SK-N-SH (cell line): Measurements from ENCODE around the gene ANLN. TPM values are rescaled to one million over a fixed set of nuclear protein-coding genes. Genes with fewer than 3 reads are reported as not detected.

ENCODE experiments used
- CTCF ChIA-PET: fragments of 300-600, 350-600 bp; formaldehyde crosslinking; extraction: SDS; loops from one replicate; lab custom pipeline; 2021; lab: Yijun Ruan, JAX
- POLR2A ChIA-PET: fragments of 350-600 bp; sonication (Branson Sonifier 250); formaldehyde crosslinking; extraction: SDS; loops from one replicate; lab custom pipeline; 2020; ENCODE audit warnings: antibody characterized with exemption, inconsistent platforms; lab: Yijun Ruan, JAX
- DNase-seq: peaks from one replicate; pipeline ENCODE4 v3.0.0; 2012
- H2AFZ ChIP-seq: fragments of 200-600 bp; sonication (generic); 2 replicates; pipeline ENCODE4 v1.8.1; 2016; ENCODE audit warnings: antibody characterized with exemption, mild to moderate bottlenecking, low read depth
- H3F3A ChIP-seq: fragments of 200-600 bp; sonication (generic); replicated peaks from 2 replicates; pipeline ENCODE3; 2016; ENCODE audit warnings: antibody characterized with exemption, mild to moderate bottlenecking; ENCODE audit not compliant: insufficient read depth
- H3K27ac ChIP-seq, 2 experiments: fragments of 200-500 bp in 1 of 2; fragments of 200-600 bp in 1 of 2; sonication (Bioruptor generic) in 1 of 2; sonication (generic), shearing (Covaris generic) in 1 of 2; 2 replicates each; pipeline versions ENCODE4 v1.5.1 to v1.6.1; 2014 to 2016; ENCODE audit warnings: low read depth in 2 of 2, inconsistent platforms in 1 of 2, low read length in 1 of 2, mild to moderate bottlenecking in 1 of 2, mixed read lengths in 1 of 2
- H3K27me3 ChIP-seq: fragments of 200-600 bp; sonication (generic), shearing (Covaris generic); 2 replicates; pipeline ENCODE4 v1.6.1; 2016; ENCODE audit warnings: mixed run types; ENCODE audit not compliant: insufficient read depth
- H3K36me3 ChIP-seq, 2 experiments: fragments of 200-500 bp in 1 of 2; fragments of 200-600 bp in 1 of 2; sonication (Bioruptor generic) in 1 of 2; sonication (generic) in 1 of 2; replicated peaks in 1 of 2; 2 replicates each; pipeline versions ENCODE3 to v1.5.1; 2014 to 2016; ENCODE audit warnings: low read length in 1 of 2, mild to moderate bottlenecking in 1 of 2; ENCODE audit not compliant: insufficient read depth in 2 of 2, control insufficient read depth in 1 of 2
- H3K4me1 ChIP-seq, 2 experiments: fragments of 200-500 bp in 1 of 2; fragments of 200-600 bp in 1 of 2; sonication (Bioruptor generic) in 1 of 2; sonication (generic), shearing (Covaris generic) in 1 of 2; 2 replicates each; pipeline versions ENCODE4 v1.5.1 to v1.6.1; 2014 to 2016; ENCODE audit warnings: low read depth in 1 of 2, low read length in 1 of 2, mixed run types in 1 of 2; ENCODE audit not compliant: insufficient read depth in 2 of 2, control insufficient read depth in 1 of 2
- H3K4me2 ChIP-seq: fragments of 200-600 bp; sonication (generic), shearing (Covaris generic); 2 replicates; pipeline ENCODE4 v1.6.1; 2017; ENCODE audit warnings: mixed run types
- H3K4me3 ChIP-seq, 2 experiments: fragments of 200-500 bp in 1 of 2; fragments of 200-600 bp in 1 of 2; sonication (Bioruptor generic) in 1 of 2; sonication (generic), shearing (Covaris generic) in 1 of 2; 2 replicates each; pipeline versions ENCODE4 v1.5.1 to v1.8.1; 2014 to 2016; ENCODE audit warnings: low read depth in 2 of 2, inconsistent platforms in 1 of 2, low read length in 1 of 2, mild to moderate bottlenecking in 1 of 2, mixed read lengths in 1 of 2, moderate library complexity in 1 of 2
- H3K79me2 ChIP-seq: fragments of 200-600 bp; sonication (generic); 2 replicates; pipeline ENCODE4 v1.8.1; 2017; ENCODE audit warnings: mild to moderate bottlenecking; ENCODE audit not compliant: insufficient read depth
- H3K9ac ChIP-seq: fragments of 200-600 bp; sonication (generic); 2 replicates; pipeline ENCODE4 v1.6.1; 2017; ENCODE audit warnings: mixed run types
- H3K9me2 ChIP-seq: fragments of 200-600 bp; sonication (generic); 2 replicates; pipeline ENCODE4 v1.6.1; 2017; ENCODE audit warnings: mixed run types
- H3K9me3 ChIP-seq: fragments of 200-600 bp; sonication (generic); 2 replicates; pipeline ENCODE4 v1.6.1; 2017; ENCODE audit warnings: mixed run types, mild to moderate bottlenecking, moderate library complexity
- H4K20me1 ChIP-seq: fragments of 200-600 bp; sonication (generic); 2 replicates; pipeline ENCODE4 v1.6.1; 2017; ENCODE audit warnings: mild to moderate bottlenecking, mixed run types; ENCODE audit not compliant: insufficient read depth
- CHD2 ChIP-seq: fragments of 150-350 bp; IDR thresholded peaks from 2 replicates; pipeline ENCODE4 v1.6.1; 2018; ENCODE audit warnings: low read length; ENCODE audit not compliant: partially characterized antibody
- EP300 ChIP-seq, 2 experiments: IDR thresholded peaks; 2 replicates each; pipeline versions ENCODE4 v1.4.0 to v1.6.1; 2012; ENCODE audit warnings: borderline replicate concordance in 1 of 2, low read depth in 1 of 2, low read length in 1 of 2
- EZH2phosphoT487 ChIP-seq: fragments of 200-600 bp; sonication (generic); IDR thresholded peaks from 2 replicates; pipeline ENCODE4 v1.6.1; 2017; ENCODE audit warnings: low read depth, mixed run types, mild to moderate bottlenecking, antibody characterized with exemption, moderate library complexity, borderline replicate concordance
- MXI1 ChIP-seq: IDR thresholded peaks from 2 replicates; pipeline ENCODE4 v1.6.1; 2012; ENCODE audit warnings: mild to moderate bottlenecking, low read depth, low read length, improper control_type of control experiment
- NFIC ChIP-seq: IDR thresholded peaks from 2 replicates; pipeline ENCODE4 v1.4.0; 2012; ENCODE audit warnings: borderline replicate concordance
- RCOR1 ChIP-seq: fragments of 150-350 bp; IDR thresholded peaks from 2 replicates; pipeline ENCODE4 v1.6.1; 2017; ENCODE audit warnings: antibody characterized with exemption, low read length
- RFX5 ChIP-seq: IDR thresholded peaks from 2 replicates; pipeline ENCODE4 v1.6.1; 2012; ENCODE audit warnings: mild to moderate bottlenecking, improper control_type of control experiment, low read length
- RXRA ChIP-seq: IDR thresholded peaks from 2 replicates; pipeline ENCODE4 v1.4.0; 2012; ENCODE audit warnings: low read depth, mild to moderate bottlenecking, borderline replicate concordance
- SIN3A ChIP-seq: IDR thresholded peaks from 2 replicates; pipeline ENCODE4 v1.6.1; 2012; ENCODE audit warnings: low read depth, mild to moderate bottlenecking, low read length, moderate library complexity, borderline replicate concordance
- TCF12 ChIP-seq: IDR thresholded peaks from 2 replicates; pipeline ENCODE4 v1.4.0; 2012
- WGBS: methylation state at CpG from one replicate; pipeline ENCODE4 v1.1.6; 2017; ENCODE audit warnings: low lambda C conversion rate; 5-methylcytosine and 5-hydroxymethylcytosine counted together
- polyA plus RNA-seq, 3 experiments: library from polyadenylated mRNA; depleted of rRNA; stranded (reverse); fragments of >200 nt; gene quantifications; 2 replicates each; pipeline ENCODE4 v1.2.3, GENCODE V29; 2012
- TF ChIP-seq, protein P1 (sequence below): IDR thresholded peaks from 2 replicates; pipeline ENCODE4 v1.4.0; 2012; ENCODE audit warnings: low read depth, borderline replicate concordance

ANLN gene
- polyA plus RNA-seq, 1 of the 3 experiments (the other 2 are of a cell fraction) = 17.1 TPM

DNA sequence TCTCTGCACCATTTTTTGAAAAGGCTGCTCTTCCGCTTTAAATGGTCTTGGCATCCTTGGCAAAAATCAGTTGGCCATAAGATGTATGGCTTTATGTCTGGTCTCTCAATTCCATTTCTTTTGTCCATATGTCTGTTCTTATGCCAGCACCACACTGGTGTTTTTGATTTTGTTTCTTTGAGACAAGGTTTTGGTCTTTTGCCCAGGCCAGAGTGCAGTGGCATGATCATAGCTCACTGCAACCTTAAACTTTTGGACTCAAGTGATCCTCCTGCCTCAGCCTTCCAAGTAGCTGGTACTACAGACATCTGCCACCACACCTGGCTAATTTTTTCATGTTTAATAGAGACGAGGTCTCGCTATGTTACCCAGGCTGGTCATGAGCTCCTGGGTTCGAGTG lies 48.5 kb downstream of the ANLN start (continued):
- TF ChIP-seq RCOR1 (no peak), RFX5 (no peak)
- TF ChIP-seq, protein P1, sequence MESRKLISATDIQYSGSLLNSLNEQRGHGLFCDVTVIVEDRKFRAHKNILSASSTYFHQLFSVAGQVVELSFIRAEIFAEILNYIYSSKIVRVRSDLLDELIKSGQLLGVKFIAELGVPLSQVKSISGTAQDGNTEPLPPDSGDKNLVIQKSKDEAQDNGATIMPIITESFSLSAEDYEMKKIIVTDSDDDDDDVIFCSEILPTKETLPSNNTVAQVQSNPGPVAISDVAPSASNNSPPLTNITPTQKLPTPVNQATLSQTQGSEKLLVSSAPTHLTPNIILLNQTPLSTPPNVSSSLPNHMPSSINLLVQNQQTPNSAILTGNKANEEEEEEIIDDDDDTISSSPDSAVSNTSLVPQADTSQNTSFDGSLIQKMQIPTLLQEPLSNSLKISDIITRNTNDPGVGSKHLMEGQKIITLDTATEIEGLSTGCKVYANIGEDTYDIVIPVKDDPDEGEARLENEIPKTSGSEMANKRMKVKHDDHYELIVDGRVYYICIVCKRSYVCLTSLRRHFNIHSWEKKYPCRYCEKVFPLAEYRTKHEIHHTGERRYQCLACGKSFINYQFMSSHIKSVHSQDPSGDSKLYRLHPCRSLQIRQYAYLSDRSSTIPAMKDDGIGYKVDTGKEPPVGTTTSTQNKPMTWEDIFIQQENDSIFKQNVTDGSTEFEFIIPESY = no peak

- ChIA-PET POLR2A (no interaction called here), CTCF (interaction anchor here (1.0 to 7.5 kb wide), 19 partner anchors 9 to 773 kb away, joined by 3 to 134 read pairs (median 5); no protein-coding TSS in a partner anchor)
- H3K4me2 ChIP-seq = no peak overlapping the region
- TF ChIP-seq RXRA = no peak
- TF ChIP-seq TCF12 = no peak
- TF ChIP-seq MXI1 = no peak
- no peak for TF ChIP-seq SIN3A
- no peak for TF ChIP-seq NFIC
- no peak for TF ChIP-seq CHD2
- no peak for TF ChIP-seq EZH2phosphoT487
- TF ChIP-seq EP300 (IDR thresholded peaks at IDR 0.05; ENCODE audit: borderline replicate concordance in 1 of 2, low read depth in 1 of 2, low read length in 1 of 2) = no peak
- no peak for TF ChIP-seq RCOR1
- TF ChIP-seq, protein P1 = no peak
- peaks cover 18 to 43% of the 10 kb centered on the region in 2 experiments for H3K36me3 ChIP-seq
- no peak for DNase-seq
- peaks cover 78% of the 10 kb centered on the region for H3K79me2 ChIP-seq
- H3K9ac ChIP-seq = no peak overlapping the region
- H3K9me2 ChIP-seq = no peaks in the 10 kb centered on the region
- no peaks in the 10 kb centered on the region for H3K27me3 ChIP-seq
- no peak overlapping the region for H3K4me3 ChIP-seq
- H2AFZ ChIP-seq = no peak overlapping the region
- H4K20me1 ChIP-seq = peaks cover 9% of the 10 kb centered on the region; the same call in 1 of the 2 replicates
- peaks cover 19% of the 10 kb centered on the region for H3F3A ChIP-seq
- no peaks in the 10 kb centered on the region for H3K9me3 ChIP-seq
- no peak overlapping the region for H3K27ac ChIP-seq
- no peaks in the 10 kb centered on the region for H3K4me1 ChIP-seq
- WGBS = 95% methylated on average over 2 of the region's 2 CpGs
Measured at GRCh38 chr7:36439624-36440023, 50.0 kb downstream of the ANLN start.
